Activated T-helper 17 cell treated with anti-CD3 and anti-CD28 coated beads, Interleukin-2, amount 50 U/mL, for 72 hours (primary cell): ENCODE data around the gene TMEM271. TPM values are rescaled to one million over a fixed set of nuclear protein-coding genes. Genes with fewer than 3 reads are reported as not detected.

ENCODE experiments used
- ATAC-seq: fragments of 150-1000 bp; cut with Tn5 transposase; replicated peaks from 2 replicates; pipeline ENCODE4 v1.10.0; 2021; ENCODE audit warnings: mild to moderate bottlenecking, moderate library complexity
- H3K27ac Mint-ChIP-seq: one replicate; pipeline ENCODE4 v1.8.0; 2022; ENCODE audit warnings: mixed read lengths
- H3K27me3 Mint-ChIP-seq: one replicate; pipeline ENCODE4 v1.8.0; 2022; ENCODE audit warnings: mixed read lengths
- H3K36me3 Mint-ChIP-seq: one replicate; pipeline ENCODE4 v1.8.0; 2022; ENCODE audit warnings: low read depth, mild to moderate bottlenecking, mixed read lengths
- H3K4me1 Mint-ChIP-seq: one replicate; pipeline ENCODE4 v1.8.0; 2022; ENCODE audit warnings: mixed read lengths
- H3K4me3 Mint-ChIP-seq: one replicate; pipeline ENCODE4 v1.8.0; 2022; ENCODE audit warnings: mild to moderate bottlenecking, mixed read lengths
- H3K9me3 Mint-ChIP-seq: one replicate; pipeline ENCODE4 v1.8.0; 2022; ENCODE audit warnings: mixed read lengths
- total RNA-seq, 2 donors: library from RNA; stranded (reverse); gene quantifications; one replicate each; pipeline ENCODE4 v1.2.3, GENCODE V29; 2022

The TMEM271 gene
- total RNA-seq, 2 donors from 2014 or later, result not detected

DNA sequence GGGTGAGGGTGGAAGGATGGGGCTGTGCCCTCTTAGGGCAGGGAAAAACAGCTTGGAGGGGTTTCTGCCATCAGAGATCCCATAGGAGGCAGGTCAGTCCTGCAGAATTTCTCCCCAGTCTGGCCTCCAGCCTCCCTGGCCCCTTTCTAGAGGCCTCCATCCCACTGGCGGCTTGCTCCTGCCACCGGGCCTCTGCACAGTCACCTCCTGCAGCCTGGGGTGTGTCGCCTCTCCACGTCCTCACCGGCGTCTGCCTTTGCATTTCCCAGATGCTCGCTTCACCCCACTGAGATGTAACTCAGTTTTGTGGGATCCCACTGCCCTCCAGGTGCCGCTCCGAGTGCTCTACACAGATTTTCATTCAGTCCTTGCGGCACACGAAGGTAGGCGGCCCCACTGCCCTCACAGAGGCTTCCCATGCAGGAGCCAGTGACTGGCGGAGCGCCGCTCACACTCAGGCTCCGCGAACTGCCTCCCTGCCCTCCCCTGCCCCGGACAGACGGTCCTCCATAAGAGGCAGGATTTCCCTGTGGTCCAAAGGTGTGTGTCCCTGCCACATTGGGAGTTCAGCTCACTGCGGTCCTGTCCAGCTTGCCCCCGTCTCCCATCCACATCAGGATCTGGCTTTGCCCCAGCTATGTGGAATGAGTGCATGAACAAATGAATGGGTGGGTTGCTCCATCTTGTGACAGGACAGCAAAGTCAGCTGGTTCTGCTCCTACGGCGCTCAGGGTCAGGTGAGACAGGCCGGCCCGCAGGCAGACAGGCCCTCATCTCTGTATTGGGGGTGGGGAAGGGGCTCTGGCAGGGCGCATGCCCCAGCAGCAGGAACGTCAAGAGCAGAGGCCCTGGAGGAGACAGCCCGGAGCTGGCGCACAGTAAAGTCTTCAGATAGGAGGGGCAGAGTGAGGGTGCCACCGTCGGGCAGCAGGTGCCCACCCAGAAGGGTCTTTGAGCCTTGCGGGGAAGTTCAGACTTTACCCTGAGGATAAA lies 2.7 kb upstream of the TMEM271 start:
- ATAC-seq, result no peak
- Mint-ChIP-seq H3K4me1 (no peaks in the 10 kb centered on the region), H3K36me3 (peaks cover 6% of the 10 kb centered on the region), H3K27me3 (peaks cover 40% of the 10 kb centered on the region), H3K9me3 (no peaks in the 10 kb centered on the region), H3K4me3 (no peak overlapping the region), H3K27ac (no peak overlapping the region)

DNA sequence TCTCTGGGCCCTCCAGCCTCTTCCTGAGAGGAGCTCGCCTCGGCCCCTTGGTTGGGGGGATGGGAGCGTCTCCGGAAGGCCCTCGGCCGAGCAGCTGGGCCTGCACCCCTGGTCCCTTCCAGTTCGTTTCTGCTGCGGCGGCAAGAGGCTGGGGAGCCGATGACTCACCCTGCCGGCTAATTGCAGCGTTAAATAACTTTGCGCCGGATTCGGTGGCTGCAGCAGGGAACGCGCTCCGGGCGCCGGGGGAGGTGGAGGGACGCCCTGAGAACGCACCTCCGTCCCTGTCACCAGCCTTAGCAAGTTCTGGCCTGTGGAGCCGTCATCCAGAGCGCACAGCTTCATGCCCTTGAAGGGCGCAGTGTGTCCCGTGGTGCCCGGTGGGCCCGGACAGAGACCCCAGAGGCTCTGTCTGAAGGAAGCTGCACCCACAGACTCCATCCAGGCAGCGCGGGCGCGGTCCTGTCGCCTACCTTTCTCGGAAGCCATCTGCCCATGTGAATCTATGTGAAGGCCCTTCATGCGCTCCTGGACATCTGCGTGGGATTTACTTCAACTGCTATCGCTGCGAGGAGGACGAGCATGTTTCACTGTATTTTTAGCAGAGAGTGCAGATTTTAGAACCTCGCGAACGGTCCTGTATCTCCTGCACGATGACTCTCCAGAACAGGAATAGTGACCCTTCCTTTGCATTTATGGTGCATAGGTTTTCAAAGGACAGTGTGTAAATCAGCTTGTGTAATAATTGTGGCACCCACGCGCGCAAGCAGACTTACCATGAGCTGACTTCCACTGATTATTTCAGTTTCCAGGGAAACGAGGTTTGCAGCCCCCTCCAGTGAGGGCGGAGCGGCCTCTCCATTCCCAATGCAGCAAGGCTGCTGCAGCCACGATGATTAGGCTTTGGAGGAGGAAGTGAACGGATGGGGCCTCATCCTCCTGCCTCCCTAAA lies 1.7 kb upstream of the TMEM271 start:
- ATAC-seq, result no peak
- no peak overlapping the region for H3K27ac Mint-ChIP-seq
- no peaks in the 10 kb centered on the region for H3K9me3 Mint-ChIP-seq
- H3K4me3 Mint-ChIP-seq, result peak overlapping the region; percentile 45
- H3K36me3 Mint-ChIP-seq, result peaks cover 6% of the 10 kb centered on the region
- H3K4me1 Mint-ChIP-seq, result no peaks in the 10 kb centered on the region
- peaks cover 43% of the 10 kb centered on the region for H3K27me3 Mint-ChIP-seq

DNA sequence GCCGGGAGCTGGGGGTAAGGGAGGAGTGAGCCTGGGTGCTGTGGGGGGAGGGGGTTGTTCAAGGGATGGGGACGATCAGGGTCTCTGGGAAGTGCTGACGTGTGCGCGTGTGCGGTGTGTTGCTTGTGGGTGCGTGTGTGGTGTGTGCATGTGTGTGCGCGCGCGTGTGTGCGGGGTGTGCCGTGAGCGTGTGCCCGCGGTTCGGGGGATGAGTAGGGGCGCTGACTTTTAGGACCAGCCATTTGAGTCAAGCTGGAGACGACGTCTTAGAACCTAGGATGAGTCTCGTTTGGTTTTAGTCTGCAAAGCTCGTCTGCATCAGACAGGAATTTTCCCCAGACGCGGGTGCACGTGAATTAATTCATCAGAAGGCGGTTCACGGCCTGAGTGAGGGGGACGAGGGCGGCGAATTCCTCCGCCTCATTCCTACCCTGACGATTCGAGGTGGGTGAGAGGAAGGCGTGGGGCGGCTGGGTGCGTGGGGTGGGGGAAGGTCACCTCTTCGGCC lies 950 bp upstream of the TMEM271 start:
- Mint-ChIP-seq H3K27me3 (peaks cover 46% of the 10 kb centered on the region), H3K27ac (no peak overlapping the region), H3K4me3 (peak overlapping the region; percentile 45), H3K4me1 (no peaks in the 10 kb centered on the region), H3K9me3 (no peaks in the 10 kb centered on the region), H3K36me3 (peaks cover 6% of the 10 kb centered on the region)
- no peak for ATAC-seq

DNA sequence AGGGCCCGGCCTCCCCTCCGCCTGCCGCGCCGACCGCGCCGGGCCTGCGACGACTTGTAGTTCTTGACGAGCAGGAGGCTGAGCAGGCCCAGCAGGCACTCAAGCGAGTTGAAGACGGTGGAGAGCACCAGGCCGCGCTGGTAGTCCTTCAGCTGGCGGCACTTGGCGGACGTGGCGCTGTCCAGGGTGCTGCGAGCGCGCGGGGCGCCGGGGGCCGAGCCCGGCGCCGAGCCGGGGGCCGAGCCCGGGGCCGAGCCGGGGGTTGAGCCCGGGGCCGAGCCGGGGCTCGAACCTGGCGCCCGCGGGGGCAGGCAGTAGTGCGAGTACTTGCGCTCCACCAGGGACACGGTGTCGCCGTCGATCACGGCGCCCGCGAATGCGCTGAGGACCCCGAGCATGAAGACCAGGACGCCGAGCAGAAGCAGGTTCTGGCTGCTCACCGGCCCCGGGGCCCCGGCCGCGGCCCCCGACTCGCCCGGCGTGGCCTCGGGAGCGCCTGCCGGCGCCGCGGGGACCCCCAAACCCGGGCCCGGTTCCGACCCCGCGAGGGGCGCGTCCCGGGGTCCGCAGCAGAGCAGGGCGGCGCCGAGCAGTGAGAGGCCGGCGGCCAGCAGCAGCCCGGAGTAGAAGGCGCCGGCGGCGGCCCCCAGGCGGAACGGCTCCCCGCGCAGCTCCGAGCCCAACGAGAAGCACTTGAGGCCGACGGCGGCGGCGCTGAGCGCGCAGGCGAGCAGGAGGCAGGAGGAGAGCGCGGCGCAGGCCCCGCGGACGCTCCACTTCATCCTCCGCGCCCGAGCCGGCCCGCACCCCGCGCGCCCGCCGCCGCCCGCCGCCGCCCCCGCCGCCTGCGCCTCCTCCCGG lies 584 bp downstream of the TMEM271 start:
- no peaks in the 10 kb centered on the region for H3K9me3 Mint-ChIP-seq
- H3K4me1 Mint-ChIP-seq, result no peaks in the 10 kb centered on the region
- H3K4me3 Mint-ChIP-seq, result no peak overlapping the region
- H3K36me3 Mint-ChIP-seq, result peaks cover 6% of the 10 kb centered on the region
- H3K27ac Mint-ChIP-seq, result no peak overlapping the region
- no peak for ATAC-seq
- H3K27me3 Mint-ChIP-seq, result peaks cover 53% of the 10 kb centered on the region

DNA sequence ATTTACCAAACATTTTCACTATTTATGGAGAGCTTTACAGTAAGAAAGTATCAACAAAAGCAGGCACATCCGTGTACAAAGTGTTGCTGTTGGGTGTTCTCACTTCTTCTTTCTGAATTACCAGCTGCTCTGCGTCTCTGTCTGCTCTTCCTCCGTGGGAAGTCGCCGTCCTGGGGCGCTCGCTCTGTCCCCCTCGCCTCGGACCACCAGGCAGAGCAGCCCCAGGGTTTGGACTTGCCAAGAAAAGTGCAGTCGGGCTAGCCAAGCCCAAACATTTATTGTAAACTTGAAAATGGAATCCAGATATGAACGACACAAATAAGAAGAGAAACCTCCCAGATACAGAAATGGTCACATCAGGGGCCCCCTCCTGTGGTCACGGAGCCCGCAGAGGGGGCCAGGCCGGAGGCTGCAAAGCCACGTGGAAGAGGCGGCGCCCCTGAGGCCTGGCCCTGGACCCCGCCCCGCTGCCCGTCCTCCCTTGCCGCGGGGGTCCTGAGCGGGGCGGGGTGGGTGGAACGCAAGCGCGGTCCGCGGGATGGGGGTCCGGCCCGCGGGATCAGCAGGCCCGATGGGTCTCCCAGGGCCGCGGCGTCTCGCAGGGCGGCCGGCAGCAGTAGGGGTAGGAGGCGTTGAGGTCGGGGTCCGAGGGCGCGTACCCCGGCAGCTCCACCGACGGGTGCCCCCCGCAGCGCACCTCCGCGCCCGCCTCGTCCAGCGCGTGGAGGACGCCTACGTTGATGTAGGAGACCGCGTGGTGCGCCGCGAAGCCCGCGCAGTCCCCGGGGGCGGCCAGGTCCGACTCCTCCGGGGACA lies 1.5 kb downstream of the TMEM271 start:
- ATAC-seq, result no peak

DNA sequence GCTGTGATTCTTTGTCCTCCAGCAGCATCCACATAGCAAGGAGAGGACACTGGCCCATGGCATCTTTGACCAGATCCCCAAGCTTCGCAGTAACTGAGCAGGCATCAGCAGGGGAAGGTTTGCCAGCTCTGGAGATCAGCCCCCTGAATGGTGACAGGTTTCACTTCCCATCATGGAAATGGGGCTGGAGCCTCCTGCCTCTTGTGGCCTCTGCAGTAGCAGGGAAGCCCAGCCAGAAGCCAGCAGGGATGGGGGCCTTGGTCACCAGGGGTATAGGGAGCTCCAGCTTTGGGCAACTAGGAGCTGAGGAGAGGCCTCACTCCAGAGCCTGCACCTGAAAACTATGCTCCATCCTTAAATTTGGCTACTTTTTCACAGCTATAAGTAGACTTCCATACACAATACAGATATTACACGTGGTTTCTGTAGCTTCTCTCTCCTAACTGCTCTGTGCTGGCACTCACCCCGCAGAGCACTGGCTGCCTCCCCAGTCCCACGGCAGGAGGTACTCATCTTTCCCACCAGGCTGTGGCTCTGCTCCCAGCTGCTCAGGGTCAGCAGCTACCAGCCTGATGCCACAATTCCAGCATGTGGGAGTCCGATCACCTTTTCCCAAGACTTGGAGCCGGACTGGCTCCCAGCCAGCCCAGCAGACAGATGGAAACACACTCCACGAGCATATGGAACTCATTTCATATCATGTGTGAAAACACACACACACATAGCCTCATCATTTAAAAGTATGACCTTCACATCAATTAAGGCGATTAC lies 2.8 kb downstream of the TMEM271 start:
- no peaks in the 10 kb centered on the region for H3K9me3 Mint-ChIP-seq
- peaks cover 41% of the 10 kb centered on the region for H3K27me3 Mint-ChIP-seq
- H3K4me1 Mint-ChIP-seq, result no peaks in the 10 kb centered on the region
- peaks cover 6% of the 10 kb centered on the region for H3K36me3 Mint-ChIP-seq
- ATAC-seq, result no peak
- H3K27ac Mint-ChIP-seq, result no peak overlapping the region
- H3K4me3 Mint-ChIP-seq, result peak overlapping the region; percentile 60

More for the DNA sequence above, 1.5 kb downstream of the TMEM271 start:
- peak overlapping the region; percentile 60 for H3K4me3 Mint-ChIP-seq
- H3K9me3 Mint-ChIP-seq, result no peaks in the 10 kb centered on the region
- no peaks in the 10 kb centered on the region for H3K4me1 Mint-ChIP-seq
- peaks cover 48% of the 10 kb centered on the region for H3K27me3 Mint-ChIP-seq
- no peak overlapping the region for H3K27ac Mint-ChIP-seq
- H3K36me3 Mint-ChIP-seq, result peaks cover 6% of the 10 kb centered on the region

DNA sequence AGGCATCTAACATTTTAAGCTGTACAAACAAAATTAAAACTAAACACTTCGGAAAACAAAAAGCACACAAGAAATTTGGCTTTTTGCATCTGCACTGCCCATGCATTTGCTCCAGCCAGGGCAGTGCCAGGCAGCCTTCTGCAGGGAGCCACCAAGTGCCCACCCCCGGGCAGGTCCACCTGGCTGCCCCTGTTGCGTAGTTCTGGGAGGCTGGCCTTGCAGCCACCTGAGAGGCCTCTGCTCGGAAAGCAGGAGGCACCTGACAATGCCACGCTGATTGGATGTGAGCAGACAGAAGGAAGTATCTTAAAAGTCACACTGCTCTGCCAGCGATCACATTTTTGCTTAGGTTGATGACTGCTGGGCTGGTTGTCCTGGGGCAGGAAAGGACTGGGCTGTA lies 3.5 kb downstream of the TMEM271 start:
- Mint-ChIP-seq H3K9me3 (no peaks in the 10 kb centered on the region), H3K27me3 (peaks cover 35% of the 10 kb centered on the region), H3K4me3 (no peak overlapping the region), H3K4me1 (no peaks in the 10 kb centered on the region), H3K36me3 (peaks cover 6% of the 10 kb centered on the region), H3K27ac (no peak overlapping the region)
- no peak for ATAC-seq

DNA sequence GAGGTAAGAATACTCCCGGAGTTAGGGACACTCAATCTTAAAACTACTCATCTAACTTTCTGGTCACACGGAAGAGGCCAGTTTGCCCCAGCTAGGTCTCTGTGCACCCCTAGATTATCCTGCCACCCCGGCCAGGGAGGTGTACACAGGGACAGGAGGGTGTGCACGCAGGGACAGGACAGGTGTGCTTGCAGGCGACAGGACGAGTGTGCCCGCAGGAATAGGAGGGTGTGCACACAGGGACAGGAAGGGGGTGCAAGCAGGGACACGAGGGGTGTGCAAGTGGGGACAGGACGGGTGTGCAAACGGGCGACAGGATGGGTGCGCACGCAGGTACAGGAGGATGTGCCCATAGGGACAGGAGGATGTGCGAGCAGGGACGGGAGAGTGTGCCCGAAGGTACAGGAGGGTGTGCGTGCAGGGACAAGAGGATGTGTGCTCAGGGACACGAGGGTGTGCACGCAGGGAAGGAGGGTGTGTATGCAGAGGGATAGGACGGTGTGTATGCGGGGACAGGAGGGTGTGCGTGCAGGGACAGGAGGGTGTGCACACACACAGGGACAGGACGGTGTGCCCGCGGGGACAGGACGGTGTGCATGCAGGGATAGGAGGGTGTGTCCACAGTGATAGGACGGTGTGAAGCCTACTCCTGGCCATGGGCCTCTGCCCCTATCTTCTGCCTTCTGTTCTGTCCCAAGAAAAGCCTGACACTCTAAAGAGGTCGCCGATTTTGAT lies 4.1 kb downstream of the TMEM271 start:
- Mint-ChIP-seq H3K27ac (no peak overlapping the region), H3K4me3 (no peak overlapping the region), H3K27me3 (peaks cover 32% of the 10 kb centered on the region), H3K36me3 (peaks cover 6% of the 10 kb centered on the region), H3K9me3 (no peaks in the 10 kb centered on the region), H3K4me1 (no peaks in the 10 kb centered on the region)
- no peak for ATAC-seq

DNA sequence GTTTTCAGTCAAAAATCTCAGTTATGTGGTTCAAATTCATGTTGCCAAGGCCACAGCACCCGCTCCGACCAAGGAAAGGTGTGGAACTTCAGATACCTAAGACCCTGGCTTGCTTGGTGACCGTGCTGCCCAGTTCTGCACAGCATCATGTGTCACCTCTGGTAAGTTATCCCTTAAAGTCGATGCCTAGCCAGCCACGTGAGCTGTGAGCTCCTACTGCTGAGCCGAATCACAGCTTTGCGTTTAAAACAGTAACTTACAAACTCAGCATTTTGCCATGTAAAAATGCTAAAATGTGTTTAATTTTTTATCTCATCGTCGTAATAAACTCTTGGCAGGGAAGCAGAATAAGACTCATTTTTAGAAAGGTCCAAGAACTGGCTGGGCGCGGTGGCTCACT lies 5.3 kb downstream of the TMEM271 start:
- Mint-ChIP-seq H3K36me3 (peaks cover 6% of the 10 kb centered on the region), H3K27me3 (peaks cover 30% of the 10 kb centered on the region), H3K9me3 (no peaks in the 10 kb centered on the region), H3K4me3 (no peak overlapping the region), H3K4me1 (no peaks in the 10 kb centered on the region), H3K27ac (no peak overlapping the region)
- no peak for ATAC-seq

DNA sequence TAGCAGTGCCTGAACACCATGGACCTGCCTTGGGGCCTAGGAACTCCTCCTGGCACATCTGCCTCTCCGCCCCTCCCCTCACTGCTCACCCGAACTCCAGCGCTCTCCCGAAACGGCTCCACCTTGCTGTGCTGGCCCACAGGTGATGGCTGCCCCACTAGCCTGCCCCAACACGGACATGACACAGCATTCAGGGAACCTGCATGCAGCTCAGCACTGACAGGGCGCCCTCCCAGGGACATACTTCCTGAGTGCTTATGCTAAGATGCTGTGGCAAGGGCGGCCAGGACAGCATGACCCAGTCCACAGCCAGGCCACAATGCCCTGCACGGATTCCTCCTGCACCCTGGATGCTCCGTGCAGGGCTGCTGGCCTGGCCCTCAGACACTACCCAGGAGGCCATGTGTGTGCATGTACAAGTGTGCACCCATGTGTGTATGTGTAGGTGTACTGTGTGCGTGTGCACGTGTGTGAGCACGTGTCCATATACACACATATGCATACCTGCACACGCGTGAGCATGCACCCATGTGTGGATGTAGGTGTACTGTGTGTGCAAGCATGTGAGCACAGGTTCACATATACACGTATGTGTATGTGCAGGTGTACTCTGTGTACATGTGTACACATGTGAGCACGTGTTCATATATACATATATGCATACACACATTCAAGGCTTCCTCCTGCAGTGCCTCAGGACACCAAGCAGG lies 6.0 kb downstream of the TMEM271 start:
- Mint-ChIP-seq H3K36me3 (peaks cover 6% of the 10 kb centered on the region), H3K4me1 (no peaks in the 10 kb centered on the region), H3K4me3 (no peak overlapping the region), H3K27ac (no peak overlapping the region), H3K27me3 (peaks cover 30% of the 10 kb centered on the region), H3K9me3 (no peaks in the 10 kb centered on the region)
- no peak for ATAC-seq

DNA sequence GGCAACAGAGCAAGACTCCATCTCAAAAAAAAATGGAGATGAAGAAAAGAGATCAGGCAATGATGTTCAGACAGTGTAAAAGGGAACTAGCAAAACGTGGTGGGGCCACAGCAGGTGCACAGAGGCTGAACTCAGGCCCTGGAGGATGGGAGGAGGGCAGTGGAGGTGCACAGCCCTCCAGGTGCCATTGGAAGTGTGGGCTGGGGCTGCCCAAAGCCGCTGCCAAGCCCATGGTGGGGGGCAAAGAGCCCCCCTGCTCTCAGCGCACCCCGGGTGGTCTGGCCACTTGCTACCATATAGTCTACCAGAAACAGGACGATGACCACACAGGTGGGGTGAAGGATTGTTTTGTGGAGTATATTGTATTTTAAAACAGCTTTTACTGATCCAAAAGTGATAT lies 7.1 kb downstream of the TMEM271 start:
- no peak overlapping the region for H3K4me3 Mint-ChIP-seq

DNA sequence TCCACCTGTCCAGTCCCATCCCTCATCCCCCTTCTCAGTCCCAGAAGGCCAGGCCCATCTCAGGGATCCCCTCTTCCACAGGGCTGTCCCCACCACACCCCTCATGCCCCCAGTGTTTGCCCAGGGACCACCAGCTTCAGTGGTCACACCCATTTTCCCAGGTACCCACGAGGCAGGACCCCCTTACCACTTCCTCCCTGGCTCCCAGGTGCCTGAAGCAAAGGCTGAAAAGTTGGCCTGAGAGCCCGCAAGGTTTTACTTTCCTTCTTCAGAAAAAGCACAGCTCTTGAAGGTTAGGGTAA lies 7.8 kb downstream of the TMEM271 start:
- peaks cover 17% of the 10 kb centered on the region for H3K27me3 Mint-ChIP-seq
- H3K36me3 Mint-ChIP-seq, result no peaks in the 10 kb centered on the region
- H3K9me3 Mint-ChIP-seq, result no peaks in the 10 kb centered on the region
- no peak for ATAC-seq
- H3K27ac Mint-ChIP-seq, result no peak overlapping the region
- no peak overlapping the region for H3K4me3 Mint-ChIP-seq
- H3K4me1 Mint-ChIP-seq, result no peaks in the 10 kb centered on the region

More for the DNA sequence above, 7.1 kb downstream of the TMEM271 start:
- Mint-ChIP-seq H3K27me3 (peaks cover 24% of the 10 kb centered on the region), H3K36me3 (peaks cover under 1% of the 10 kb centered on the region), H3K4me1 (no peaks in the 10 kb centered on the region), H3K9me3 (no peaks in the 10 kb centered on the region), H3K27ac (no peak overlapping the region)
- no peak for ATAC-seq
